H1 (cell line): Measurements from ENCODE around the gene LDLRAD4. TPM values are rescaled to one million over a fixed set of nuclear protein-coding genes. Genes with fewer than 3 reads are reported as not detected.

Experiments used
- CTCF ChIA-PET: fragments of 300-600 bp; sonication (Branson Sonifier 250); formaldehyde crosslinking; loops from one replicate; lab custom pipeline; 2021; ENCODE audit not compliant: partially characterized antibody; lab: Charles Lee
- POLR2A ChIA-PET: fragments of 300-600 bp; sonication (Branson Sonifier 250); formaldehyde crosslinking; loops from one replicate; lab custom pipeline; 2021; ENCODE audit warnings: inconsistent platforms; ENCODE audit not compliant: partially characterized antibody; lab: Charles Lee
- DNase-seq, 2 experiments: peaks; one replicate each; pipeline versions ENCODE4 v3.0.0 to v3.0.0-alpha.2; 2010 to 2022; ENCODE audit warnings: low spot score in 2 of 2, low read depth in 1 of 2, mixed read lengths in 1 of 2
- FAIRE-seq: peaks from 2 replicates; lab custom pipeline; 2011; peaks lifted over from hg19 to GRCh38; lab: Jason Lieb, UNC
- H2AFZ ChIP-seq: 2 replicates; pipeline ENCODE4 v1.8.1; 2012; ENCODE audit warnings: low read length, inconsistent platforms
- H2AK5ac ChIP-seq: 2 replicates; pipeline ENCODE4 v1.6.1; 2013; ENCODE audit warnings: low read depth, low read length
- H2BK120ac ChIP-seq: replicated peaks from 2 replicates; pipeline ENCODE3; 2013; ENCODE audit warnings: low read depth, low read length, inconsistent platforms
- H2BK12ac ChIP-seq: 2 replicates; pipeline ENCODE4 v1.6.1; 2013; ENCODE audit warnings: low read depth, low read length
- H2BK15ac ChIP-seq: 2 replicates; pipeline ENCODE4 v1.6.1; 2013; ENCODE audit warnings: low read length
- H2BK20ac ChIP-seq: 2 replicates; pipeline ENCODE4 v1.6.1; 2013; ENCODE audit warnings: low read length
- H2BK5ac ChIP-seq: 2 replicates; pipeline ENCODE4 v1.6.1; 2013; ENCODE audit warnings: low read depth, low read length
- H3K14ac ChIP-seq: 2 replicates; pipeline ENCODE4 v1.6.1; 2013; ENCODE audit warnings: inconsistent platforms; ENCODE audit not compliant: insufficient read length
- H3K18ac ChIP-seq: 2 replicates; pipeline ENCODE4 v1.6.1; 2013; ENCODE audit warnings: low read length; ENCODE audit errors: extremely low read depth
- H3K23ac ChIP-seq: 2 replicates; pipeline ENCODE4 v1.6.1; 2013; ENCODE audit warnings: inconsistent platforms; ENCODE audit not compliant: insufficient read length
- H3K23me2 ChIP-seq: 2 replicates; pipeline ENCODE4 v1.6.1; 2013; ENCODE audit warnings: low read depth, low read length
- H3K27ac ChIP-seq: 2 replicates; pipeline ENCODE4 v1.6.1; 2011; ENCODE audit warnings: low read depth, low read length, inconsistent platforms
- H3K27me3 ChIP-seq, 4 experiments: replicated peaks in 1 of 4; 1 replicate in 1 of 4; 2 replicates in 3 of 4; pipeline versions ENCODE4 v1.6.1 to v1.8.1; 2011 to 2013; ENCODE audit warnings: low read length in 3 of 4, mild to moderate bottlenecking in 3 of 4, inconsistent platforms in 2 of 4, mixed read lengths in 2 of 4, moderate library complexity in 1 of 4; ENCODE audit not compliant: control insufficient read depth in 3 of 4, insufficient read depth in 3 of 4; ENCODE audit errors: extremely low read depth in 1 of 4
- H3K36me3 ChIP-seq, 4 experiments: 2 replicates each; pipeline versions ENCODE4 v1.6.1 to v1.8.1; 2011 to 2013; ENCODE audit warnings: mild to moderate bottlenecking in 4 of 4, low read length in 3 of 4, moderate library complexity in 2 of 4, control low read depth in 1 of 4, inconsistent platforms in 1 of 4; ENCODE audit not compliant: insufficient read depth in 4 of 4, control insufficient read depth in 2 of 4
- H3K4ac ChIP-seq: replicated peaks from 2 replicates; pipeline ENCODE3; 2013; ENCODE audit warnings: low read length, low read depth, mixed read lengths, inconsistent platforms; ENCODE audit not compliant: insufficient read length
- H3K4me1 ChIP-seq, 4 experiments: replicated peaks in 1 of 4; 1 replicate in 1 of 4; 2 replicates in 3 of 4; pipeline versions ENCODE4 v1.6.1 to v1.8.1; 2011 to 2013; ENCODE audit warnings: low read length in 3 of 4, inconsistent platforms in 2 of 4, mixed read lengths in 1 of 4; ENCODE audit not compliant: insufficient read depth in 4 of 4, control insufficient read depth in 3 of 4
- H3K4me2 ChIP-seq, 2 experiments: 2 replicates each; pipeline versions ENCODE4 v1.6.1 to v1.8.1; 2011 to 2013; ENCODE audit warnings: low read depth in 2 of 2, low read length in 2 of 2, control low read depth in 1 of 2, inconsistent platforms in 1 of 2, mild to moderate bottlenecking in 1 of 2; ENCODE audit not compliant: insufficient read depth in 1 of 2
- H3K4me3 ChIP-seq, 4 experiments: fragments of 200-600, 300-600 bp in 1 of 4; sonication (generic), shearing (Covaris generic), sonication (Bioruptor Twin) in 1 of 4; 2 replicates each; pipeline versions ENCODE4 v1.5.1 to v1.8.1; 2011 to 2016; ENCODE audit warnings: low read length in 4 of 4, low read depth in 3 of 4, control low read depth in 2 of 4, inconsistent platforms in 2 of 4, mild to moderate bottlenecking in 2 of 4, mixed read lengths in 1 of 4, moderate library complexity in 1 of 4; ENCODE audit not compliant: insufficient read depth in 2 of 4; ENCODE audit errors: extremely low read depth in 1 of 4
- H3K56ac ChIP-seq: replicated peaks from 2 replicates; pipeline ENCODE3; 2013; ENCODE audit warnings: low read depth, mild to moderate bottlenecking, mixed read lengths, low read length, inconsistent platforms; ENCODE audit not compliant: insufficient read length
- H3K79me1 ChIP-seq: 2 replicates; pipeline ENCODE4 v1.6.1; 2013; ENCODE audit warnings: low read depth, low read length, control low read depth
- H3K79me2 ChIP-seq, 2 experiments: 2 replicates each; pipeline versions ENCODE4 v1.6.1 to v1.8.1; 2012 to 2013; ENCODE audit warnings: low read length in 2 of 2, mild to moderate bottlenecking in 2 of 2, inconsistent platforms in 1 of 2; ENCODE audit not compliant: insufficient read depth in 2 of 2, control insufficient read depth in 1 of 2
- H3K9ac ChIP-seq, 4 experiments: replicated peaks in 1 of 4; 1 replicate in 1 of 4; 2 replicates in 3 of 4; pipeline versions ENCODE4 v1.6.1 to v1.8.1; 2011 to 2013; ENCODE audit warnings: low read depth in 3 of 4, low read length in 3 of 4, control low read depth in 2 of 4, mild to moderate bottlenecking in 2 of 4, moderate library complexity in 2 of 4, inconsistent platforms in 1 of 4; ENCODE audit errors: extremely low read depth in 1 of 4
- H3K9me3 ChIP-seq, 2 experiments: 2 replicates each; pipeline versions ENCODE4 v1.6.1 to v1.8.1; 2012 to 2013; ENCODE audit warnings: mild to moderate bottlenecking in 2 of 2, moderate library complexity in 2 of 2, control low read depth in 1 of 2, inconsistent platforms in 1 of 2, low read depth in 1 of 2, low read length in 1 of 2, mixed read lengths in 1 of 2; ENCODE audit not compliant: insufficient read depth in 2 of 2
- H4K20me1 ChIP-seq, 2 experiments: replicated peaks in 1 of 2; 2 replicates each; pipeline versions ENCODE3 to v1.8.1; 2011 to 2013; ENCODE audit warnings: inconsistent platforms in 2 of 2, low read length in 2 of 2, mild to moderate bottlenecking in 1 of 2; ENCODE audit not compliant: insufficient read depth in 2 of 2, control insufficient read depth in 1 of 2
- H4K5ac ChIP-seq: 2 replicates; pipeline ENCODE4 v1.6.1; 2013; ENCODE audit warnings: low read length, low read depth, mixed read lengths, inconsistent platforms; ENCODE audit not compliant: insufficient read length
- H4K8ac ChIP-seq: 2 replicates; pipeline ENCODE4 v1.8.0; 2013; ENCODE audit warnings: mild to moderate bottlenecking, moderate library complexity, low read length, inconsistent platforms; ENCODE audit not compliant: insufficient read depth; ENCODE audit errors: extremely low read depth
- H4K91ac ChIP-seq: replicated peaks from 2 replicates; pipeline ENCODE3; 2013; ENCODE audit warnings: low read length, mixed read lengths, inconsistent platforms; ENCODE audit not compliant: insufficient read length
- EP300 ChIP-seq, 2 experiments: IDR thresholded peaks; 1 replicate in 1 of 2; 2 replicates in 1 of 2; pipeline ENCODE4 v1.6.1; 2011 to 2012; ENCODE audit warnings: low read depth in 2 of 2, low read length in 2 of 2, mild to moderate bottlenecking in 2 of 2, borderline replicate concordance in 1 of 2, inconsistent platforms in 1 of 2, moderate library complexity in 1 of 2
- GABPA ChIP-seq: IDR thresholded peaks from 2 replicates; pipeline ENCODE4 v1.6.1; 2011; ENCODE audit warnings: mild to moderate bottlenecking, low read length, moderate library complexity, borderline replicate concordance; ENCODE audit not compliant: insufficient read depth
- GTF2F1 ChIP-seq: IDR thresholded peaks from 2 replicates; pipeline ENCODE4 v1.6.1; 2012; ENCODE audit warnings: low read depth, low read length, improper control_type of control experiment, borderline replicate concordance
- MAFK ChIP-seq: IDR thresholded peaks from 2 replicates; pipeline ENCODE4 v1.6.1; 2012; ENCODE audit warnings: low read depth, mild to moderate bottlenecking, improper control_type of control experiment, low read length
- WGBS, 2 experiments: shearing (Covaris generic) in 1 of 2; methylation state at CpG; one replicate each; pipeline versions ENCODE4 v1.1.6 to v1.1.7; 2013 to 2015; ENCODE audit warnings: low lambda C conversion rate in 2 of 2, mixed read lengths in 2 of 2, inconsistent platforms in 1 of 2, low coverage in 1 of 2, missing lambda C conversion rate in 1 of 2; ENCODE audit not compliant: insufficient replicate concordance in 2 of 2, insufficient coverage in 1 of 2, insufficient read length in 1 of 2; ENCODE audit errors: extremely low coverage in 1 of 2, missing lambda C conversion rate in 1 of 2; 5-methylcytosine and 5-hydroxymethylcytosine counted together
- polyA plus RNA-seq, 7 experiments: library from polyadenylated mRNA; depleted of rRNA in 3 of 7; stranded (reverse) in 5 of 7; unstranded in 2 of 7; fragments of >200 nt in 5 of 7; fragments of 200-250 nt in 2 of 7; gene quantifications; 1 replicate in 5 of 7; 2 replicates in 1 of 7; 4 replicates in 1 of 7; pipeline versions ENCODE4 v1.2.1 to v1.2.3, GENCODE V29; 2011 to 2013; ENCODE audit warnings: missing spikeins in 2 of 7, mixed read lengths in 2 of 7
- total RNA-seq: library from RNA; stranded (reverse); fragmentation: NEBNext Ultra II Directional; extraction: Animal tissue kit (Norgen Biotek cat#: 25700); gene quantifications from 2 replicates; pipeline ENCODE4 v1.2.1, GENCODE V29; 2021
- TF ChIP-seq, protein P1 (sequence below): IDR thresholded peaks from 2 replicates; pipeline ENCODE4 v1.6.1; 2012; ENCODE audit warnings: inconsistent platforms

The LDLRAD4 gene
- total and polyA plus RNA-seq, 2 of the 8 experiments (the other 6 are each of a cell fraction or from before 2014, with no cell fraction given), result 0.77 to 1.4 TPM

DNA sequence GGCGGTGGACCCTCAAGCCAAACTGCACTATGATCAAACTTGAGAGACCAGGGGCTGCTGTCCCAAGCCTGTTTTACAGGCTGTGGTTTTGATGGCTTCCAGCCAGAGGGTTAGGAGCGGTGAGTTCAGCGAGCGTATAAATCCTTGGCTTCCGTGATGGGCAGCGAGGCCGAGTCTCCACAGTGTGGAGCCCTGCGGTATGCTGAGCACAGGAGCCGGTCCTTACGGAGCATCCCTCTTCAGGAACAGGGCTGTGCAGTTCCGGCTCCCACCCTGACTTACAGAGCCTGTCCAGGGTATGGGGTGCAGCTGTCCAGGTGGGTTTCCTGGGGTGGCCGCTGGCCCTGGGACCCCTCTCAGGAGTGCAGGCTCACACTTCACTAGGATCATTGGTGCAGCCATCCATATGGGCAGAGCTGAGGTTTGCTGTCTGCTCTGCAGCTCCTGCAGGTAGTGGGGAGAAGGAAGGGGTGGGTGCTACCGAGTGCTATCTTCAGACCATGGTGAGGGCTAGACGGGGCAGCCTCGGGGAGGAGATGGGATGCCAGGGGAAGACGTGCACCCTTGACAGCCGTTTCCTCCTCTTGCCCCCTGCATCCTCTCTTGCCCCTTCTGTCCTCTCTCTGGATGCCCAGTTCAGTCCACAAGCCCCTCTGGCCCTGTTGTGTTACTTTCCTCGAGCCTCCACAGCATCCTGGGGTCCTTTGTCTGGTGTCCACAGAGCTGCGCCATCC lies 403.5 kb downstream of the LDLRAD4 start:
- H2BK5ac ChIP-seq, result no peak overlapping the region
- DNase-seq, result no peak
- H2BK120ac ChIP-seq, result no peak overlapping the region
- no peak overlapping the region for H2BK12ac ChIP-seq
- no peak for FAIRE-seq
- H3K27me3 ChIP-seq, result no peaks in the 10 kb centered on the region
- no peak overlapping the region for H4K91ac ChIP-seq
- no peak overlapping the region for H4K5ac ChIP-seq
- no peak overlapping the region for H3K9ac ChIP-seq
- no peak overlapping the region for H3K4me3 ChIP-seq
- no peak overlapping the region for H2BK20ac ChIP-seq
- no peak overlapping the region for H3K23ac ChIP-seq
- H2BK15ac ChIP-seq, result no peak overlapping the region
- no peak overlapping the region for H3K27ac ChIP-seq
- POLR2A ChIA-PET, result no interaction called here
- no peaks in the 10 kb centered on the region for H4K20me1 ChIP-seq
- no peak overlapping the region for H3K56ac ChIP-seq
- WGBS, 2 experiments, result 95% methylated on average over 16 of the region's 19 CpGs; no CpG with 5 or more reads in 1 of the 2 experiments
- CTCF ChIA-PET, result interaction anchor here (1.0 to 3.7 kb wide), 4 partner anchors 8 to 202 kb away, joined by 3 to 14 read pairs (median 4); partner anchors contain the start of gene MC5R
- no peaks in the 10 kb centered on the region for H3K23me2 ChIP-seq
- no peak overlapping the region for H2AK5ac ChIP-seq
- H3K9me3 ChIP-seq, result no peaks in the 10 kb centered on the region
- H3K4me2 ChIP-seq, result no peak overlapping the region
- no peak overlapping the region for H4K8ac ChIP-seq
- no peak overlapping the region for H3K14ac ChIP-seq
- H3K4ac ChIP-seq, result no peak overlapping the region
- TF ChIP-seq, protein P1, sequence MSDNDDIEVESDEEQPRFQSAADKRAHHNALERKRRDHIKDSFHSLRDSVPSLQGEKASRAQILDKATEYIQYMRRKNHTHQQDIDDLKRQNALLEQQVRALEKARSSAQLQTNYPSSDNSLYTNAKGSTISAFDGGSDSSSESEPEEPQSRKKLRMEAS, result no peak
- TF ChIP-seq GTF2F1, result no peak
- TF ChIP-seq EP300 (IDR thresholded peaks at IDR 0.05; ENCODE audit: borderline replicate concordance in 1 of 2, low read depth in 2 of 2, low read length in 2 of 2), result no peak
- TF ChIP-seq MAFK, result no peak
- no peak for TF ChIP-seq GABPA
- no peak overlapping the region for H3K18ac ChIP-seq
- H3K79me2 ChIP-seq, result no peaks in the 10 kb centered on the region
- no peak overlapping the region for H2AFZ ChIP-seq
- no peaks in the 10 kb centered on the region for H3K36me3 ChIP-seq
- no peaks in the 10 kb centered on the region for H3K4me1 ChIP-seq
- H3K79me1 ChIP-seq, result no peaks in the 10 kb centered on the region; the same call in 1 of the 2 replicates
